Measurements from ENCODE around the gene CAMTA1.
"Not testable (repeated sequence)": the region's sequence is repeated elsewhere in the genome, so short reads cannot be mapped to it uniquely, and the experiment has no call there.

CAMTA1 gene

DNA sequence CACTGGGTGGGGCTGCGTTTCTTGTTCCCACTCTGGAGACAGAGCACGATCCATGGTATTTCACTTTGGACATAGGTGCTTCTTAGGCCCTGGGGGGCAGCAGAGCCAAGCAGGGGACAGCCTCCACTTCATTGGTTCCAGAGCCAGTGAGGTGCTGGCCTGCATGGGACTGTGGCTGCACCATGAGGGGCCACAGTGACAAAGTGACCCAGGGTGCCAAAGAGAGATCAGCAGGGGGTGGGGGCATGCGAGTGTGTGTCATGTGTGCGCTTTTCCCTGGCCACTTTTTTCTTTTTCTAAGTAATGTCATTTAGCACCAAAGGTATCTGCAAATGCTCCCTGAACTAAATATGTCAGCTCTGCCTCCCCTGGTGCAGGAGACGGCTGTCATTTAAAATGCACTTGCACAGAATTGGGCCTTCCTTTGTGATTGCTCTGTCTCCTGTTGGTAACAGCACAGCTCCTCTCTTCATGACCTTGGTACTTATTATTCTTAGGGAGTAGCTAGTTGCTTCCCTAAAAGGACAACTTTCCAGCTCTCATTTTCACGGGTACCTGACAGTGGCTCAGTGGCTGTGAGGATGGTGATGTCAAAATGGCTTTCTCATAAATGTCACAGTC is 910.4 kb downstream of the CAMTA1 start:
- no peak for DNase-seq

DNA sequence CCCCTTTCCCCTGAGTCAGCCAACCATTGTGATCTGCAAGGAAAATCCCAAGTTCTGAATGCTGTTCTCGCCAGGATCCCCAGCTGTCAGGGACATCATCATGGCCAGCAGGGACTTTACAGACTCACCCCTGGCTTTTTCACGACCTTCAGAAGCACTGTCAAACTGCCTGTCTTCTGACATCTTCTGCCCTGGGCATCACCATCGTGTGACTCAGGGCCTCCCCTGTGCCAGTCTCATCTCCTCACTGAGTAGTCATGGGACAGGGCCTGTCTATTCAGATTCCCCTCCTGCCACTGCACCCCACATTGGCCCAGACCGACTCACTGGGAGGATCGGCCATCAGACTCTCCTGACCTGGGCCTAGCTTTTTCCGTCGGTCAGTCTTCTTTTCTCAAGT is 913.4 kb downstream of the CAMTA1 start:
- no peak for DNase-seq

- peak; percentile 47 for DNase-seq
Observed at GRCh38 chr1:7702365-7702764, 917.1 kb downstream of the CAMTA1 start.

DNA sequence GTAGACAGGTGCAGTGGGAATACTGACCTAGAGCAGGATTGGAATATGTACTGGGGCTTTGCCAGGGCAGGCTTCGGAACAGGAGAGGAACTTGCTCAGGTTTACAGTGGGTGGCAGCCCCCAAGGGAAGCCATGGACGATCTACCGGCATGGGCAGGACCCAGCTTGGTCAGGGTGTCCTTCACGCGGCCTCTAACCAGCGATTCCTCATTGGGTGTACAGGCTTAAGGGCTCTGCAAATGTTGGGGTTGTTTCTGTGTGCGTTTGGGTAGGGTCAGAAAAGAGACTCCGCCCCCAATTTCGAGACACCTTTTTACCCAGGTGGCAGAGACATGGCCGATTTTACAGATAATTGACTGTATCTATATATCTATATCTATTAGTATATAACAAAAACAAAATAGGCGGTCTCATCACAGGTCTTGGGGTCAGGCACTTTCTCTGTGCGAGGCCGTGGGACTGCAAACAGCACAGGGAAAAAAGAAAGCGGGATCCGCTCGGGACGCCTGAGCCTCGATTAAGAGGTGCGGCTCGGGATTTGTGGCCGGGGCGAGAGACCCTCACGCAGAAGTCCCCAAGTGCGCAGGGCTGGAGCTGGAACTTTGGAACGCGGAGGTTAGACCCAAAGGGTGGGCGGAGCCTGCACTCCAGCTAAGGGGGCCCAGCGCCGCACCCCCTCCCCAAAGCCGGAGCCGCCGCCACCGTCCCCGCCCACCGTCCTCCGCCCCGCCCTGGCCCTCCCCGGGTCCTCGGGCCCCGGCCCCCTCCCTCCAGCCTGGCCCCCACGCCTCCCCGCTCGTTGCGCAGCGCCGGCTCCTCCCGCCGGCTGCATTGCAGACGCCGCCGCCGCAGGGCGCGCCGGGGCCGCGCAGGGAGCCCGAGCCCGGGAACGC is 918.3 kb downstream of the CAMTA1 start:
- DNase-seq: peak; percentile 42

DNA sequence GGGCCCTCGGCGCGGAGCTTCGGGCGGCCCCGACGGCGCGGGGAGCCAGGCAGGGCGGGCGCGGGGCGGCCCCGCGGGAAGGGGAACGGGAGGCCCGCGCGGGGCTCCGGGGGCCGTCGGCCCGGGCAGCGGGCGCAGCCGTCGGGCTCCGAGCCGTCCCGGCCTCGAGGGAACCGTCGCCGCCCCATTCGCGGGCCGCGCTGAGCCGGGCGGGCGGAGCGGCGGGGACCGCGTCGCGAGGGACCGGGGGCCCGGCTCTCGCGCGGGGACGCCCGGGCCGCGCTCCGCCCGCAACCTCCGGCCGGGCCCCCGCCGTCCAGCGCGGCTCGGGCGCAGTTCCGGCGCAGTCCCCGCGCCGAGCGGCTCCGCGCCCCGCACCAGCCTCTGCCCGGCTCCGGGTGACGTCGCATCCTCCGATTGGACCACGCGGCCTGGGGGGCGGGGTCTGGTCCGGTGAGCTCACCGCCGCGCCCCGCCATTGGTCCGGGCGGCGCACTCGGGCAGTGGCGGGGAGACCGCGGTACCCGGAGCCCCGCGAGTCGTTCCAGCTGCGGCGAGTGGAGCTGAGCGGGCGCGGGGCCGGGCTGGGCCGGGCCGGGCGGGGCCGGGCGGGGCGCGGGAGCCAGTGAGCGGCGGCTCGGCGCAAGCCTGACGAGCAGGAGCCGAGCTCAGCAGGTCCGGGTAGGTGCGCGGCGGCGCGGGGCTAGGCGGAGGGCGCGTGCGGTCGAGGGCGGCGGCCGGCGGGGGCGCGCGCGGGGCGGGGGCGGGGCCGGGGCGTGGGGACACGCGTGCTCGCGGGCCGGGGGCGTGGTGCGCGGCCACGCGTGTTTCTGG is 919.2 kb downstream of the CAMTA1 start:
- peak; percentile 96 for DNase-seq

- no peak for DNase-seq
Observed at GRCh38 chr1:7705048-7705907, 920.0 kb downstream of the CAMTA1 start.

- DNase-seq: no peak
Observed at GRCh38 chr1:7705908-7706216, 920.6 kb downstream of the CAMTA1 start.

DNA sequence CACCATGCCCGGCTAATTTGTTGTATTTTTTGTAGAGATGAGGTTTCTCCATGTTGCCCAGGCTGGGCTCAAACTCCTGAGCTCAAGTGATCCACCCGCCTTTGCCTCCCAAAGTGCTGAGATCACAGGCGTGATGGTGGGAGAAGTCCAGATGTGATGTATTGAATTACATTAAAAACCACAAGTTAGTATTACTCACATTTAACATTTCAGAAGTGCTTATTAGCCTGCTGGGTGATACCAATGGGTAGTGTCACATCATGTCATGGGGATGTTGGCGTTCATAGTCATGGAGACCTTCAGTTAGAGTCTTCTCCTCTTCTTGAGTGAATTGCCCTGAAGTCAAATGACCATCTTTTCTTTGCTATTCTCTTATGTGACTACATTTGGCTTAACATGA is 922.3 kb downstream of the CAMTA1 start:
- DNase-seq: no peak

DNA sequence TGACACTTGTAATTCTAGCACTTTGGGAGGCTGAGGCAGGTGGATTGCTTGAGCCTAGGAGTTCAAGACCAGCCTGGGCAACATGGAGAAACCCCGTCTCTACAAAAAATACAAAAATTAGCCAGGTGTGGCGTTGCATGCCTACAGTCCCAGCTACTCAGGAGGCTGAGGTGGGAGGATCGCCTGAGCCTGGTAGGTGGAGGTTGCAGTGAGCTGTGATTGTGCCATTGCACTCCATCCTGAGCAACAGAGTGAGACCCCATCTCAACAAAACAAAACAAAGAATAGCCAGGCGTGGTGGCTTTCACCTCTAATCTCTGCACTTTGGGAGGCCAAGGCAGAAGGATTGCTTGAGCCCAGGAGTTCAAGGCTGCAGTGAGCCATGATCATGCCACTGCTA is 922.8 kb downstream of the CAMTA1 start:
- DNase-seq: not testable (repeated sequence)

DNA sequence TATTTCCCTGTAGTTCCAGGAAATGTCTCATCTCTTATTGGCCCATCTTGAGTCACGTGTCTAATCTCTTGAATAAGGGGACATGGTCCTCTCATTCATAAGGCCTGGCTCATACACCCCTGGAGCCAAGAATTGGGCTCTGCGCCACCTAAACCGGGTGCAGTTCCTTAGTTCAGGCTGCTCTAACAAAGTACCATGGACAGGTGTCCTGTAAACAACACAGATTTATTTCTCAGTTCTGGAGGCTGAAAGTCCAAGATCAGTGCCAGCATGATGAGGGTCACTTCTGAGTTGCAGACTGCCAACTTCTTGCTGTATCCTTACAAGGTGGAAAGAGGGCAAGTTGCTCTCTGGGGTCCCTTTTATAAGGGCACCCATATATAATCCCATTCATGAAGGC is 925.6 kb downstream of the CAMTA1 start:
- no peak for DNase-seq

DNA sequence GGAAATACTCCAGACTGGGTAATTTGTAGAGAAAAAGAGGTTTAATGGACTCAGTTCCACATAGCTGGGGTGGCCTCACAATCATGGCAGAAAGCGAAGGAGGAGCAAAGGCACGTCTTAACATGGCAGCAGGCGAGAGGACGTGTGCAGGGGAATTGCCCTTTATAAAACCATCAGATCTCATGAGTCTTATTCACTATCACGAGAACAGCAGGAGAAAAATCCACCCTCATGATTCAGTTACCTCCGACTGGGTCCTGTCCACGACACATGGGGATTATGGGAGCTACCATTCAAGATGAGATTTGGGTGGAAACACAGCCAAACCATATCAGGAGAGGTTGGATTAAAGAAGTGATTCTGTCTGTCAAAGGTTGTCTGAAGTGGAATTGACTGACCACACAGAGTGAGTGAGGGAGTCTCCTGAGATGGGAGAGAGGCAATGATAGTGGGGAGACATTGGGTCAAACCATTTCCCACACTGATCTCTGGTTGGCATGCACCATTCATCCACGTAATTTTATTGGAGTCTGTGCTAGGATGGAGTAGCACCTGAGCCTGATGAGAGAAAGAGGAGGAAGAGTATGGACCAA is 927.6 kb downstream of the CAMTA1 start:
- no peak for DNase-seq

DNA sequence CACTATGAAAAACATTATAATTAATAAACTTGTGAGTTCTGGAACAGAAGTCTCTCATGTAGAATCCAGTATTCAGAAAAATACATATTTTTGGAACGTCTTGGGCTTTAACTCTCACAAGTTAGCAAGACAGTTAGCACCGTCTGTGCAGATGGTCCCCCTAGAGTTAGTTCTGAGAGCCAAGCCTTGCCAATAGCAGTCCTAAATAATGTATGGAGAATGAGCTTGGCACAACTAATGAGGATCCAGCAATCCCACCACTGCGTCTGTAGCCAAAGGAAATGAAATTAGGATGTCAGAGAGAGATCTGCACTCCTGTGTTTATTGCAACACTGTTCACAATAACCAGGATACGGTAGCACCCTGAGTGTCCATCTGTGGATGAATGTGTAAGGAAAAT is 931.3 kb downstream of the CAMTA1 start:
- DNase-seq: no peak

DNA sequence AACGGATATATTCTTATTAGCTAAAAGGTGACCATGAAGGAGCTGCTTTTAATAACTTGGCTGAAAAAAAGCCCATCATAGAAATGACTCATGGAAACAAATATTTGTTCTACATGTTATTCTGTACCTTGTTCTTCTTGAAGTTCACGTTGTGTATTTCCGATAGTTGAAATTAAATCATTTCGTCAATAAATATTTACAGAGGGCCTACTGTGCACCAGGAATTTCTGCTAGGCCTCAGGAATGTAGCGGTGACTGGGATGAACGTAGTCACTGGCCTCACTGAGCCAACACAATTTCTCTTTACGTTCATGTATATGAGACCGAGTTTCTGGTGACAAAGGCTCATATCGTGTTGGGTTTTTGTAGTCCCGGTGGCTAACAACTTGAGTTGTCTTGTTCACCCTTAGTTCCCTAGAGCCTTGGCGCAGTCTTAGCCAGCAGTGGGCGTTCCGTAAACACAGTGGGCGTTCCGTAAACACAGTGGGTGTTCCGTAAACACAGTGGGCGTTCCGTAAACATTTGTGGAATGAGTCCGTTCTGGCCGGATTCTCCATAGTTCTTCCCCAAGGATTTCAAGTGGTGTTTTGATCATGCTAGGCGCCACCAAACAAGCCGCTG is 932.6 kb downstream of the CAMTA1 start:
- no peak for DNase-seq

- DNase-seq: no peak
Observed at GRCh38 chr1:7719468-7720094, 934.3 kb downstream of the CAMTA1 start.

- DNase-seq: no peak
Observed at GRCh38 chr1:7721940-7722669, 936.9 kb downstream of the CAMTA1 start.

DNA sequence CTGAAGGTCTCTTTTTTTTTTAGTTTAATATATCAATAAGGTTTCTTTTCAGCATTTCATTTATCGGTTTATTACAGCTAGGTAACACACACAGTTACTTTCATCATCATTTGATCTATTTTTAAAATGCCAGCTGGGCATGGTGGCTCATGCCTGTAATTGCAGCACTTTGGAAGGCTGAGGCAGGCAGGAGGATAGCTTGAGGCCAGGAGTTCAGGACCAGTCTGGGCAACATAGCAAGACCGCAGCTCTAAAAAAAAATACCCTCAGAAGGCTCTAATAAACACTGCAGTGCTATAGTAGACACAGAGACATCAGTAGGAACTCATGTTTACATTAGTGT is 937.4 kb downstream of the CAMTA1 start:
- no peak for DNase-seq

- DNase-seq: no peak
Observed at GRCh38 chr1:7726623-7727022, 941.4 kb downstream of the CAMTA1 start.

DNA sequence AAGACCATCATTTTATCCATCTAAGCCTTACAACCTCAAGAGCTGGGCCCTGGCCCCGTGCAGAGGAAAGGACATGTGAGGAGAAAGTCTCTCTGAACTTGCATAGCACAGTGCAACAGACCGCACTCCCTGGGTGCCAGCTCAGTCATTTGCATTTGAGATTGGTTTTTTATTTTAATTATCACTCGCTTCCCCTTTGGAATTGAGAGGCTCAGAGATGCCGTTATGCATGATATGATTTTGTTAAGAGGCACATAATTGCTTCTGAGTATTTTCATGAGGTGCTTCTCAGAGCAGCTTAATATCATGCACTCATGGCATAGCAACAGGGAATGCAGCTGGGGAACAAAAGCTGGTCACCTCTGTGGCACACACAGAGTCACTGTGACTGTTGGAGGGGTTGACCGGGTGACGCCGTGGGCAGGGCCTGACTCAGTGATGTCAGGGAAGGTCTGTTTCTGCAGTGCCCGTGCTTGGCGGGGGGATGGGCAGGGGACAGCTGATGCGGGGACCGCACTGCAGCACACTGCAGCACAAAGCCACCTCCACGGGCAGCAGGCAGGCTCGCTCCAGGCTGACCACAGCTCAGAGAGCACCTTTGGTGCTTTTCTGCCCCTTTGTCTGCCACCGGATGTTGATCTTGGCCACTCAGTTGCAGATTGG is 942.7 kb downstream of the CAMTA1 start:
- no peak for DNase-seq

DNA sequence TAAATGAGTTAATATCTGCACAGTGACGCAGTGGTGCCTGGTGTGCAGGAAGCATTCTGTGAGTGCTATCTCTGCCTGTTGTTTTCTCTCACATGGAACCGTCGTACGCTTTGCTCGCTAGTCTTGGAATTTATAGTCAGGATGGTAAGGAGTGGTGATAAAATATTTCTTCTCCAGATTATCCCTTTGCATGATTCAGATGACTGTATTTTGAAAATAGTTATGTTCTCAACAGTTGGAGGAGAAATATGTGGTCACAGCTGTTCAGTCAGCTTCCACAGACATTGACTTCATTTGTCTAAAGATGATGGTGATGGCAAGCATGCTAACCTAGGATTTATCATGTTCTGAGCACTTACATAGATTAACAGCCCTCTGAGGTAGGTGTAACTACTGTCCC is 944.5 kb downstream of the CAMTA1 start:
- no peak for DNase-seq

- no peak for DNase-seq
Observed at GRCh38 chr1:7732331-7732730, 947.1 kb downstream of the CAMTA1 start.

Measured in NCI-H1105 (cell line).